DND-41 (cell line): ENCODE measurements around the gene METTL25B.

Experiments used
- CTCF ChIP-seq: IDR thresholded peaks from 2 replicates; pipeline ENCODE4 v1.5.1; 2012; ENCODE audit warnings: borderline replicate concordance, low read length, moderate library complexity, mild to moderate bottlenecking; ENCODE audit not compliant: poor library complexity, severe bottlenecking; ENCODE audit errors: extremely low read depth
- EZH2 ChIP-seq: IDR thresholded peaks from 3 replicates; pipeline ENCODE4 v1.6.1; 2012; ENCODE audit warnings: borderline replicate concordance, low read depth, mild to moderate bottlenecking, moderate library complexity, low read length, inconsistent platforms; ENCODE audit not compliant: severe bottlenecking

GRCh38 chr1:156767879-156768604 is 39.8 kb downstream of the METTL25B start:
- TF ChIP-seq CTCF, result no peak
- no peak for TF ChIP-seq EZH2
